Coronary artery (tissue), 2 donors: ENCODE data around the gene GGTLC2.

Source experiments
- DNase-seq: peaks from one replicate; pipeline ENCODE4 v3.0.0-alpha.2; 2017; ENCODE audit warnings: low spot score
- H3K27ac ChIP-seq, 2 donors: fragments of 200-600 bp; sonication (generic); one replicate each; pipeline ENCODE4 v1.5.1; 2016 to 2019
- H3K4me3 ChIP-seq: fragments of 200-600 bp; sonication (generic); 2 replicates; pipeline ENCODE4 v1.5.1; 2016; ENCODE audit warnings: mild to moderate bottlenecking, moderate library complexity
- CTCF ChIP-seq: fragments of 200-600 bp; sonication (generic); IDR thresholded peaks from one replicate; pipeline ENCODE4 v1.5.1; 2019; ENCODE audit warnings: antibody characterized with exemption

The GGTLC2 gene

DNA sequence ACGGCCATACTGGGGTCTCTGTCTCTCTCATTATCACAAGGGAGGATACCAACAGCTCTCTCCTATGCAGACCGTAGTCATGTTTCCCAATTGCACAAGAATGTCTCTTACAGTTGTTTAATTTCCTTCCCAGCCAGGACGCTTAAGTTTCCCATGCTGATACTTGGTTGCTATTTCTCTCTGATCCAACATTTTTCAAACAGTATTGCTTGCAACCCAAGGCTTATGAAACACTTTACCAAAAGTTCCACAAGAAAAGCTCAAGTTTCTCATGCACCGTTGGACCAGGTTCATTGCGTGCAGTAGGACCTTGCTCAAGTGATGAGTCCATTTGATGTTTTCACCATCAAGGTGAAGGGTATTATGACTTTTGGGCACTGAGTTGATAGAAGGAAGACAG, 46.6 kb downstream of the GGTLC2 start:
- H3K27ac ChIP-seq, result no peak overlapping the region
- H3K4me3 ChIP-seq, result no peak overlapping the region
- DNase-seq, result no peak
- TF ChIP-seq CTCF, result no peak

DNA sequence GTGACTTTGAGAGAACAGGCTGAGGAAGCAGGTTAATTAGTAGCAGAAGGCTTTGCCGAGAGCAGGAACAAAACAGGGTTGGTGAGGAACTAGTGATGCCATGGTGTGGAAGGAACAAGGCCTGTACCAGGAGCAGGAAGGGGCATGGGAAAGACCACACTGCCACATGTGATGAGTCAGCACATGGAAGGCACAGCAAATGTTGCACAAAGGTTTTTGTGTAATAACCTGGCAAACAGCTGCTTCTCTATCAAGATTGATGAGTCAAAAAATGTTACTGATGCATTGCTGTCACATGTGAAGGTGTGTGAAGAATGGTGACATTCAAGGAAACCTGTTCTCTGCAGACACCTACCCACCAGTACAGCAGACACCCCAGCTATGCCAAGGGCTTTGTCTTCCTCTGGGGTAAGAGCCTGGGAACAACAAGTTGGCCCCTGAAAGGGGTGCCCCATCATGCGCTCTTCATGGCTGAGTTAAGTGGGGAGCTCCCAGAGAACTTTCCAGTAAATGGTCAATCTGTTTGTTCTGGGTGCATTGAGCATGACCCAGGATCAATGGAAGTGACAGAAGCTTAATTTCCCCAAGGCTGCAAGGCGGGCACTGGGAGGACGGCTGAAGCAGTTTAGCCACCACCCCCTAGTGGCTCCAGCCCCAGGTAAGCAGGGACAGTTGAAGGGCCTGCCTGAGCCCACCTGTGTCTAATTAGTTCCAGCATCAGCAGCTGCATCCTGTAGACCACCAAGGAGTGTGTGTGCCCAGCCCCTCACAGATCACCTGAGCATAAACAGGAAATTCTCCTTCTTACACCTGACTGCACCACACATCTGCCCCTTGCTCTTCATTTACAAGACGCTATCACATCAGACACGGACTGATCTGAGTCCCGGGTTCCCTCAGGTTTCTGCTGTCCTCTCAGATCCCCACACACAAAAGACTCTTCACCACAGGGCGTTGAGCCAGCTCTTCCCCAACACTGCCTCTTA, 47.6 kb downstream of the GGTLC2 start:
- DNase-seq, result no peak
- Histone ChIP-seq H3K27ac (no peak overlapping the region), H3K4me3 (no peak overlapping the region)
- no peak for TF ChIP-seq CTCF

DNA sequence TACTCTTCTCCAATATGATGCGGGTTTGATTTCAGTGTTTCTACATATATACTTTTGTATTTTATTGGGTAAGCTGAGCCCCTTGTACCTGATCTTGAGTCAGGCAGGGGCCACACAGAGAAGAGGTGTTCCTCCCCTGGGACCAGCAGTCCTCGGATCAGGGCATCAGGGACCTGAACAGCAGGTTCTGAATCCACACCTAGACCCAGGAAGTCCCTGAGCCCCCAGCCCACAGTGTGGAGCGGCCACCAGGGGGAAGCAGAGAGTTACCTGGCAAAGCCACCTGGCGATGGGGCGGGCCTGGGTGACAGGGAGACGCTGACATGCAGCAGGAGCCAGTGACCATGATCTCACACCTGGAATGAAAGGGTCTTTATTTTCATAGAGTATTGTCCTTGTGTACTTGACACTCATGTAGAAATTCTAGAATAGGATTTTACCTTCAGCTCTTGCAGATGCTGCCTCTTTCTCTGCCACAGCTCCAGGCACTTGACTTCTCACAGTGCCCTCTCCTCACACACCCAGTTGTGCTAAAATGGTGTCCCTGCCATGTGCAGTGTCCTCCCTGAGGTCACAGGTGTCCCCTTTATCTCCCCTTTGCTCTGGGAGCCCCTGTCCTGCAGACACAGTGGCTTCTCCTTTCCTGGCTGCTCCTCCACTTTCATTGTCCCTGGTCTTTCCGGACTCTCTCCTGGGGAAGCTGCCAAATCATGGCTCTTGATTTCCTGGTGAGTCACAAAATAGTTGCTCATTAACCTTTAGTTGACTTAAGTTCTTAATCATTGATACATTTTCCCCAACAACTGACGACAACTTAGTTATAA, 48.5 kb downstream of the GGTLC2 start:
- no peak for TF ChIP-seq CTCF
- no peak for DNase-seq
- H3K27ac ChIP-seq, result no peak overlapping the region
- no peak overlapping the region for H3K4me3 ChIP-seq

GRCh38 chr22:22693531-22693884, 49.1 kb downstream of the GGTLC2 start:
- no peak for DNase-seq
- H3K4me3 ChIP-seq, result no peak overlapping the region
- no peak for TF ChIP-seq CTCF
- H3K27ac ChIP-seq, result no peak overlapping the region

- TF ChIP-seq CTCF, result no peak
- no peak overlapping the region for H3K4me3 ChIP-seq
- H3K27ac ChIP-seq, result no peak overlapping the region
- no peak for DNase-seq
Observed at GRCh38 chr22:22694106-22694505, 49.7 kb downstream of the GGTLC2 start.

DNA sequence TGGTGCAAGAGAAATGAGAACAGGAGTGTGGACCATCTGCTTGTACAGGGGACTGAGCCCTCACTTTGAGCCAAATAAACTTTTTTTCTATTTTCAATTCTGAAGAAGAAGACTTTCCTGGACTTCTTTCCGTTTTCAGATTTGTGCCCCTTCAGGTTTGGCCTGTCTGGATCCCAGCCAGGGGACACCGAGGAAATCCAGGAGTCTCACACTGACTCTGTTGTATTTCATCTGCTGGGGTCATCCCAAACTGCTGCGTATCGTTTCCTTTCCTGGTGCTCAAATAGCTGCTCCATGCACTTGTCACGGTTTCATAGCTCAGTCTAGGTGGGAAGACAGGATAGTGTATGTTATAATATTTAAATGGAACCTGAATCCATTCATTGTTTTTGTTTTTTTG, 51.7 kb downstream of the GGTLC2 start:
- Histone ChIP-seq H3K4me3 (no peak overlapping the region), H3K27ac (no peak overlapping the region)
- DNase-seq, result no peak
- TF ChIP-seq CTCF, result no peak
